Naive thymus-derived CD4-positive, alpha-beta T cell (primary cell): ENCODE data around the gene PHF12. TPM values are rescaled to one million over a fixed set of nuclear protein-coding genes. Genes with fewer than 3 reads are reported as not detected.
A peak's percentile ranks its signal among the peaks of the same experiment; 100 is the strongest.

ENCODE experiments used
- ATAC-seq: fragments of 150-1000 bp; cut with Tn5 transposase; 2 replicates; pipeline ENCODE4 v1.10.0; 2021; ENCODE audit warnings: mild to moderate bottlenecking, moderate library complexity
- CTCF ChIA-PET: fragments of 350-600 bp; sonication (Branson Sonifier 250); formaldehyde crosslinking; loops from one replicate; lab custom pipeline; 2021; ENCODE audit warnings: antibody characterized with exemption; lab: Charles Lee
- POLR2A ChIA-PET: fragments of 350-600 bp; sonication (Branson Sonifier 250); formaldehyde crosslinking; loops from one replicate; lab custom pipeline; 2021; ENCODE audit warnings: antibody characterized with exemption, inconsistent platforms; lab: Charles Lee
- DNase-seq, 9 donors: peaks; one replicate each; pipeline versions ENCODE4 v3.0.0 to v3.0.0-alpha.2; 2020 to 2022; ENCODE audit warnings: mixed read lengths in 1 of 9
- H3K27ac ChIP-seq: one replicate; pipeline ENCODE4 v1.7.0; 2013; ENCODE audit warnings: mild to moderate bottlenecking, low read depth, low read length, moderate library complexity
- H3K27me3 ChIP-seq, 2 donors: one replicate each; pipeline ENCODE4 v1.7.0; 2013; ENCODE audit warnings: low read length in 2 of 2, mild to moderate bottlenecking in 2 of 2, moderate library complexity in 2 of 2; ENCODE audit not compliant: control insufficient read depth in 2 of 2, insufficient read depth in 2 of 2
- H3K36me3 ChIP-seq, 3 experiments: 1 replicate in 2 of 3; 2 replicates in 1 of 3; pipeline ENCODE4 v1.7.0; 2013; ENCODE audit warnings: low read length in 3 of 3, mild to moderate bottlenecking in 3 of 3, moderate library complexity in 1 of 3; ENCODE audit not compliant: insufficient read depth in 3 of 3, control insufficient read depth in 2 of 3
- H3K4me1 ChIP-seq, 2 donors: one replicate each; pipeline ENCODE4 v1.7.0; 2013; ENCODE audit warnings: low read length in 2 of 2, mild to moderate bottlenecking in 2 of 2, moderate library complexity in 1 of 2; ENCODE audit not compliant: control insufficient read depth in 2 of 2, insufficient read depth in 2 of 2
- H3K4me3 ChIP-seq: 2 replicates; pipeline ENCODE4 v1.7.0; 2013; ENCODE audit warnings: mild to moderate bottlenecking, low read length
- H3K9me3 ChIP-seq, 3 experiments: 1 replicate in 2 of 3; 2 replicates in 1 of 3; pipeline ENCODE4 v1.7.0; 2013; ENCODE audit warnings: low read length in 3 of 3; ENCODE audit not compliant: control insufficient read depth in 2 of 3
- H3K27ac Mint-ChIP-seq, 9 donors: one replicate each; pipeline ENCODE4 v1.8.0; 2020 to 2022; ENCODE audit warnings: mixed read lengths in 9 of 9, mild to moderate bottlenecking in 8 of 9, moderate library complexity in 5 of 9, inconsistent platforms in 2 of 9
- H3K27me3 Mint-ChIP-seq, 5 donors: one replicate each; pipeline ENCODE4 v1.8.0; 2021 to 2022; ENCODE audit warnings: mixed read lengths in 5 of 5, mild to moderate bottlenecking in 1 of 5
- H3K36me3 Mint-ChIP-seq, 5 donors: one replicate each; pipeline ENCODE4 v1.8.0; 2020 to 2022; ENCODE audit warnings: mixed read lengths in 5 of 5, mild to moderate bottlenecking in 3 of 5, inconsistent platforms in 1 of 5
- H3K4me1 Mint-ChIP-seq, 7 donors: one replicate each; pipeline ENCODE4 v1.8.0; 2020 to 2022; ENCODE audit warnings: mixed read lengths in 7 of 7, mild to moderate bottlenecking in 3 of 7, inconsistent platforms in 1 of 7
- H3K4me3 Mint-ChIP-seq, 10 donors: one replicate each; pipeline ENCODE4 v1.8.0; 2020 to 2022; ENCODE audit warnings: mild to moderate bottlenecking in 10 of 10, mixed read lengths in 10 of 10, moderate library complexity in 6 of 10, inconsistent platforms in 2 of 10
- H3K9me3 Mint-ChIP-seq, 11 donors: one replicate each; pipeline ENCODE4 v1.8.0; 2020 to 2022; ENCODE audit warnings: mixed read lengths in 11 of 11, mild to moderate bottlenecking in 4 of 11, inconsistent platforms in 1 of 11, moderate library complexity in 1 of 11
- intact Hi-C, 2 donors: fragments of 100-400 bp; cut with micrococcal nuclease; formaldehyde crosslinking; loops; one replicate each; pipeline ENCODE4 v1.15.1; 2023
- polyA plus RNA-seq, 2 donors: library from polyadenylated mRNA; unstranded; fragments of 300-500 nt; fragmentation: Illumina TruSeq; gene quantifications; one replicate each; pipeline ENCODE4 v1.2.3, GENCODE V29; 2021
- total RNA-seq, 6 experiments: library from RNA in 5 of 6; stranded (reverse) in 5 of 6; gene quantifications; 1 replicate in 5 of 6; 2 replicates in 1 of 6; pipeline ENCODE4 v1.2.3 and lab custom pipeline; 2021 to 2026

Gene PHF12
- total and polyA plus RNA-seq, 7 experiments from 2014 or later, result 6.2 to 162 (median 129) TPM

DNA sequence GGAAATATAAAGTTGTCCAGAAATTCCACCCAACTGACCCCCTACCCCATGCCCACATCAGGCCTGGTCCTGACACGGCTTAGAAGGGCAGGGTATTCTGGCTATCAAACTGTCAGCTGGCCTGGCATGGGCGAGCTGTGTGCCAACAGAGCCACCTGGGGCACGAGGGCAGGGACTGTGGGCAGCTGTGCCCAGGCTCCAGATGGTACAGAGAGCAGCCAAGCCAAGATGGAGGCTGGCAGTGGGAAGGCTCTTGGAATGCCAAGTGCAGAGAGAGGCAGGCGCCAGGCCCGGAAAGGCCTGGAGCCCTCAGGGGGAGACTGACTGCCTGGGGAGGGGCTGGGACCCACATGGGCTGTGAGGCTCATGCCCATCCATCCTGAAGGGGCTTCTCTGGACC is 24.3 kb upstream of the PHF12 start:
- Mint-ChIP-seq H3K36me3 (no peaks in the 10 kb centered on the region), H3K27ac (no peak overlapping the region), H3K27me3 (peaks cover 0 to 3% (median 0%) of the 10 kb centered on the region in 5 donors), H3K4me3 (no peak overlapping the region), H3K9me3 (no peaks in the 10 kb centered on the region), H3K4me1 (peaks cover 0 to 3% (median 0%) of the 10 kb centered on the region in 7 donors)
- Histone ChIP-seq H3K27ac (no peak overlapping the region), H3K27me3 (no peaks in the 10 kb centered on the region), H3K9me3 (no peaks in the 10 kb centered on the region), H3K36me3 (no peaks in the 10 kb centered on the region), H3K4me3 (no peak overlapping the region), H3K4me1 (no peaks in the 10 kb centered on the region)
- CTCF ChIA-PET, result no interaction called here
- POLR2A ChIA-PET, result no interaction called here
- intact Hi-C loops, result no loop called here
- no peak for DNase-seq
- no peak for ATAC-seq

DNA sequence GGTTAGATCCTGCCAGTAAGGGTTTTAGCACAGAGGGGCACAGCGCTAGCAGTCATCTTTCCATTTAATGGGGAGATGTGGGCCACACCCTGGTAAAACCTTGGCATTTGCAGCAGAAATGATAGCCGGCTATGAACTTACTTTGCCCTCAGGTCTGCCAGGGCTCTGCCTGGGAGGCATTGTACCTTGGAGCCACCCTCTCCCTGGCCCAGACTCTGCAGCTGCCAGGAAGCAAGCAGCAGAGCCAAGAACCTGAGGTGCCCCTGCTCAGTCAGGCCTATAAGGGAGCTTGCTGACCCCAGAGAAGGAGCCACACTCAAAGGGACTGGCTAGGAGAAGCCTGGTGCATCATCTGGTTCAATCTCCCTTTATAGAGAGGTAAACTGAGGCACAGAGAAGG is 23.7 kb upstream of the PHF12 start:
- no peaks in the 10 kb centered on the region for H3K9me3 Mint-ChIP-seq
- POLR2A ChIA-PET, result no interaction called here

DNA sequence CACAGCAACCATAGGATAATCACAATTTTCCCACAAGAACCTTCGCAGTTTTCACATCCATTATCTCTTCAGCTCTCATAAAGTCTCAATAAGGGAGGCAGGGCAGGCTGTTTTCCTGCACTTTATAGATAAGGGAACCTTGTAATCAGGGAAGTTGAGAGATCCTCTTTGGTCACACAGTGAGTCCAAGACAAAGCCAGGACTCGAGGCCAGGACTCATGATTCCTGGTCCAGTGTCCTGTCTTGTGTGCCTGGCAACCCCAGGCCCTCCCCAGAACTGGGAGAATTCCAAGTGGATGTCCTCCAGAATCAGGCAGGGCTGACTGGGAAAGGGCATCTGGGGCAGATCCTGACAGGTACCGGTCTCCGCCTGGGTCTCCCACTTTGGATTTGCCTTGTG is 23.1 kb upstream of the PHF12 start:
- H3K4me3 Mint-ChIP-seq, result no peak overlapping the region
- H3K27me3 Mint-ChIP-seq, result peaks cover 0 to 3% (median 0%) of the 10 kb centered on the region in 5 donors
- no peaks in the 10 kb centered on the region for H3K36me3 ChIP-seq
- no peak overlapping the region for H3K4me3 ChIP-seq
- intact Hi-C loops, result no loop called here
- no peak overlapping the region for H3K27ac ChIP-seq
- POLR2A ChIA-PET, result no interaction called here
- no peaks in the 10 kb centered on the region for H3K36me3 Mint-ChIP-seq
- CTCF ChIA-PET, result no interaction called here
- DNase-seq, result no peak
- H3K27me3 ChIP-seq, result no peaks in the 10 kb centered on the region
- H3K4me1 Mint-ChIP-seq, result peaks cover 0 to under 1% (median 0%) of the 10 kb centered on the region in 7 donors
- H3K4me1 ChIP-seq, result no peaks in the 10 kb centered on the region
- H3K27ac Mint-ChIP-seq, result no peak overlapping the region
- H3K9me3 ChIP-seq, result no peaks in the 10 kb centered on the region
- no peaks in the 10 kb centered on the region for H3K9me3 Mint-ChIP-seq
- ATAC-seq, result no peak

More for the DNA sequence above, 23.7 kb upstream of the PHF12 start:
- no peak for DNase-seq
- peaks cover 0 to 3% (median 0%) of the 10 kb centered on the region in 7 donors for H3K4me1 Mint-ChIP-seq
- H3K27me3 Mint-ChIP-seq, result peaks cover 0 to 3% (median 0%) of the 10 kb centered on the region in 5 donors
- Histone ChIP-seq H3K36me3 (no peaks in the 10 kb centered on the region), H3K4me1 (no peaks in the 10 kb centered on the region), H3K9me3 (no peaks in the 10 kb centered on the region), H3K27ac (no peak overlapping the region), H3K4me3 (no peak overlapping the region), H3K27me3 (no peaks in the 10 kb centered on the region)
- no peak for ATAC-seq
- no peaks in the 10 kb centered on the region for H3K36me3 Mint-ChIP-seq
- H3K27ac Mint-ChIP-seq, result no peak overlapping the region
- H3K4me3 Mint-ChIP-seq, result no peak overlapping the region
- CTCF ChIA-PET, result no interaction called here
- intact Hi-C loops, result no loop called here

DNA sequence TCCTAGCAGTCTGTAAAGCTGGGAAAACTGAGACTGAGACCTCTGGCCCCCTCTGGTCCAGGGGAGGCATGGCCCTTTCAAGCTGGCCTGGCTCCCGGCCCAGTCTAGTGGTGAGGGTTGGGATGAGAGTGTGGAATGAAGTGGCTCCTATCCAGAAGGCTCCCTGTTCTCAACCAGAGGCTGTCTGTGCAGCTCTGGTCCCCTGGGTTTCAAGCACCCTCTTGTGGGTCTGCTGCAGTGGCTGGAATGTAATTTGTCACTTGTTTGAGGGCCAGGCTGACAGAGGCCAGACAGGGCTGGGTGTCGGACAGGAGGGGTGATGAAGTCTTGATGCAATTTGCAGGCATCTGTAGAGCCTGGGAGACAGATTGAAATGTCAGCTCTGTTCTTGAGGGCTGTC is 22.1 kb upstream of the PHF12 start:
- DNase-seq, result no peak
- H3K27ac ChIP-seq, result no peak overlapping the region
- no peaks in the 10 kb centered on the region for H3K4me1 Mint-ChIP-seq
- intact Hi-C loops, result no loop called here
- H3K4me1 ChIP-seq, result no peaks in the 10 kb centered on the region
- peaks cover 0 to 3% (median 0%) of the 10 kb centered on the region in 5 donors for H3K27me3 Mint-ChIP-seq
- no peak overlapping the region for H3K4me3 ChIP-seq
- no peaks in the 10 kb centered on the region for H3K36me3 ChIP-seq
- POLR2A ChIA-PET, result no interaction called here
- no peaks in the 10 kb centered on the region for H3K36me3 Mint-ChIP-seq
- H3K9me3 Mint-ChIP-seq, result no peaks in the 10 kb centered on the region
- no peak overlapping the region for H3K27ac Mint-ChIP-seq
- H3K4me3 Mint-ChIP-seq, result no peak overlapping the region
- H3K27me3 ChIP-seq, result no peaks in the 10 kb centered on the region
- no peaks in the 10 kb centered on the region for H3K9me3 ChIP-seq
- ATAC-seq, result no peak
- CTCF ChIA-PET, result no interaction called here

DNA sequence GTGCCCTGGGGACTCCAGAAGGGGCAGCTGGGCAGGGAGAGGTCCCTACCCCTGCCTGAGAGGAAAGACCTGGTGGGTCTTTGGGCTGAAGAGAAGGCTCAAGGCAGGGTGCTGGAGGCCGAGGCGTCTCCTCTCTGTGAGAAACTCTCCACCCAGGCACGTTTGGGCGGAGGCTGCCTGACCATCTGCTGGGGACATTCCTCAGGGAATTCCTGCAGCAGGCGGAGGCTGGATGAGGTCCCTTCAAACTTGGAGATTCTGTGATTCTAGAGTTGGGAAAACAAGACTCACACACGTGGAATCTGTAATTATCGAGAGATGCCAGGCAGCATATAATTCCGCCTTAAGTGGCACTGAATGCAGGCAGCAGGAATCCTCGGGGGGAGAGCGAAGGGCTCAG is 21.1 kb upstream of the PHF12 start:
- H3K4me3 ChIP-seq, result no peak overlapping the region
- H3K36me3 Mint-ChIP-seq, result no peaks in the 10 kb centered on the region
- intact Hi-C loops, result no loop called here
- no peaks in the 10 kb centered on the region for H3K36me3 ChIP-seq
- no peaks in the 10 kb centered on the region for H3K27me3 ChIP-seq
- no peaks in the 10 kb centered on the region for H3K4me1 ChIP-seq
- H3K9me3 Mint-ChIP-seq, result no peaks in the 10 kb centered on the region
- no peaks in the 10 kb centered on the region for H3K4me1 Mint-ChIP-seq
- ATAC-seq (no peak), DNase-seq (no peak)
- H3K27ac Mint-ChIP-seq, result no peak overlapping the region
- peaks cover 0 to 3% (median 0%) of the 10 kb centered on the region in 5 donors for H3K27me3 Mint-ChIP-seq
- H3K9me3 ChIP-seq, result no peaks in the 10 kb centered on the region
- H3K27ac ChIP-seq, result no peak overlapping the region
- ChIA-PET CTCF (no interaction called here), POLR2A (no interaction called here)
- H3K4me3 Mint-ChIP-seq, result no peak overlapping the region

DNA sequence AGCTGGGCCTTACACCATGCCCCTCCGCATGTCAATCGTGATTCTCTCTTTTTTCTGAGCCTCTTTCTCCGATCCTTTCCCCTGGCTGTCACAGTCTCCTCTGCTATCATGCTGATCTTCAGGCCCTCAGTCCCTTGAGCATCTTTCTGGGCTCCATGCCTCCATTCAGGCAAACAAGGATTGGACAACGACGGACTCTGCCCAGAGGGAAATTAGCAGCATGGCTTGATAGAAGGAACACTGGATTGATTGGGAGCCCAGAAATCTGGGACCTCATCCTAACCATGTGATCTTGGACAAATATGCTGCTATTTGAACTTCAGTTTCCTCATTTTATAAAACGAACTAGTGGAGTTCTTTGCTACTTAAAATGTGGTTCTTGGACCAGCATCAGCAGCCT is 19.6 kb upstream of the PHF12 start:
- no peak for ATAC-seq
- intact Hi-C loops, result no loop called here
- H3K27ac ChIP-seq, result no peak overlapping the region
- Mint-ChIP-seq H3K36me3 (no peaks in the 10 kb centered on the region), H3K9me3 (no peaks in the 10 kb centered on the region), H3K4me1 (peaks cover 0 to 1% (median 0%) of the 10 kb centered on the region in 7 donors), H3K4me3 (no peak overlapping the region), H3K27me3 (peaks cover 0 to 3% (median 0%) of the 10 kb centered on the region in 5 donors), H3K27ac (no peak overlapping the region)
- no peaks in the 10 kb centered on the region for H3K9me3 ChIP-seq
- DNase-seq, result no peak
- POLR2A ChIA-PET, result no interaction called here
- H3K27me3 ChIP-seq, result no peaks in the 10 kb centered on the region
- H3K36me3 ChIP-seq, result no peaks in the 10 kb centered on the region
- H3K4me3 ChIP-seq, result no peak overlapping the region
- no peaks in the 10 kb centered on the region for H3K4me1 ChIP-seq
- CTCF ChIA-PET, result no interaction called here

DNA sequence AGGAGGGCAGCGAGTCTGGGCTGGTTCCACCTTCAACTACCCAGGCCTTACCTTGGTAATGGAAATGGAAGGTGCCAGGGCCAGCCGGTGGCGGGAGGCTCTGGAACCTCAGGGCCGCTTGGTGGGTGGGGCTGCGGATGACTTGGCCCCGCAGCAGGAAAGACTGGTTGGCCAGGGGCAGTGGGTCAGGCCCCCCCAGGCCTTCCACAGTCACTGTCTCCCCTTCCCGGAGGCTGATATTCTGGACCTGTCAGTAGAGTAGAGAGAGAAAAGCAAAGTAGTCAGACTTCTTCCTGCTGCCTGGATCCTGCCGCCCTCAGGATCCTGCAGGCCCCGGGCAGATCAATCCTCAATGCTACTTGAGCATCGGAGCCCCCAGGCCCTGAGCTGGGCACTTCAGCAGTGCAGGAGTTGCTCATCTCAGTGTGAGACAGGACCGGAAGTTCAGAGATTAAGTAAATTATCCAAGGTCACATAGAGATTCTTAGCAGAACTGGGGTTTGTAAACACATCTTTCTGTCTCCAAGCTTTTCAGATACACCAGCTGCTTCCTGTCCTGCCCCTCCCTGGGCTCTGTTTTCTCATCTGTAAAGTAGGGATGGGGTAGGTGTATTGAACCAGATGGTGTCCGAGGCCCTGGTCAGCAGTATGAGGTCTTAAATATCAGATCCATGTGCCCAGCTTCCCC is 18.5 kb upstream of the PHF12 start:
- Histone ChIP-seq H3K27ac (no peak overlapping the region), H3K4me3 (no peak overlapping the region), H3K27me3 (no peaks in the 10 kb centered on the region), H3K36me3 (no peaks in the 10 kb centered on the region), H3K9me3 (no peaks in the 10 kb centered on the region), H3K4me1 (no peaks in the 10 kb centered on the region)
- intact Hi-C loops, result no loop called here
- Mint-ChIP-seq H3K4me1 (peaks cover 0 to 6% (median 0%) of the 10 kb centered on the region in 7 donors), H3K9me3 (no peaks in the 10 kb centered on the region), H3K27me3 (peaks cover 0 to 3% (median 0%) of the 10 kb centered on the region in 5 donors), H3K27ac (peak overlapping the region in 2 of 9 donors; percentile 14 to 17), H3K36me3 (no peaks in the 10 kb centered on the region), H3K4me3 (no peak overlapping the region)
- ATAC-seq, result no peak
- DNase-seq, result no peak
- ChIA-PET CTCF (interaction anchor here (1.6 to 3.3 kb wide), 2 partner anchors 147 to 150 kb away, joined by 4 to 17 read pairs; no protein-coding TSS in a partner anchor), POLR2A (no interaction called here)
